ENCODE data around the gene LLCFC1.

GRCh38 chr7:142964502-142965246 lies 25.4 kb downstream of the LLCFC1 start:
- TF ChIP-seq, protein P1, sequence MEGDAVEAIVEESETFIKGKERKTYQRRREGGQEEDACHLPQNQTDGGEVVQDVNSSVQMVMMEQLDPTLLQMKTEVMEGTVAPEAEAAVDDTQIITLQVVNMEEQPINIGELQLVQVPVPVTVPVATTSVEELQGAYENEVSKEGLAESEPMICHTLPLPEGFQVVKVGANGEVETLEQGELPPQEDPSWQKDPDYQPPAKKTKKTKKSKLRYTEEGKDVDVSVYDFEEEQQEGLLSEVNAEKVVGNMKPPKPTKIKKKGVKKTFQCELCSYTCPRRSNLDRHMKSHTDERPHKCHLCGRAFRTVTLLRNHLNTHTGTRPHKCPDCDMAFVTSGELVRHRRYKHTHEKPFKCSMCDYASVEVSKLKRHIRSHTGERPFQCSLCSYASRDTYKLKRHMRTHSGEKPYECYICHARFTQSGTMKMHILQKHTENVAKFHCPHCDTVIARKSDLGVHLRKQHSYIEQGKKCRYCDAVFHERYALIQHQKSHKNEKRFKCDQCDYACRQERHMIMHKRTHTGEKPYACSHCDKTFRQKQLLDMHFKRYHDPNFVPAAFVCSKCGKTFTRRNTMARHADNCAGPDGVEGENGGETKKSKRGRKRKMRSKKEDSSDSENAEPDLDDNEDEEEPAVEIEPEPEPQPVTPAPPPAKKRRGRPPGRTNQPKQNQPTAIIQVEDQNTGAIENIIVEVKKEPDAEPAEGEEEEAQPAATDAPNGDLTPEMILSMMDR (IDR thresholded peaks at IDR 0.05): no peak
- TF ChIP-seq POLR2A (IDR thresholded peaks at IDR 0.05): no peak

Measured in adrenal gland (tissue), 5 donors.